C4-2B (cell line): ENCODE measurements around the gene UNC13B.

Experiments used
- ZFX ChIP-seq: fragments of 450-650 bp; IDR thresholded peaks from 2 replicates; pipeline ENCODE4 v1.6.1; 2017
- TF ChIP-seq, protein P1 (sequence below): fragments of 450-650 bp; conservative IDR thresholded peaks from 2 replicates; pipeline ENCODE4 v1.5.1; 2017; ENCODE audit warnings: mild to moderate bottlenecking

DNA sequence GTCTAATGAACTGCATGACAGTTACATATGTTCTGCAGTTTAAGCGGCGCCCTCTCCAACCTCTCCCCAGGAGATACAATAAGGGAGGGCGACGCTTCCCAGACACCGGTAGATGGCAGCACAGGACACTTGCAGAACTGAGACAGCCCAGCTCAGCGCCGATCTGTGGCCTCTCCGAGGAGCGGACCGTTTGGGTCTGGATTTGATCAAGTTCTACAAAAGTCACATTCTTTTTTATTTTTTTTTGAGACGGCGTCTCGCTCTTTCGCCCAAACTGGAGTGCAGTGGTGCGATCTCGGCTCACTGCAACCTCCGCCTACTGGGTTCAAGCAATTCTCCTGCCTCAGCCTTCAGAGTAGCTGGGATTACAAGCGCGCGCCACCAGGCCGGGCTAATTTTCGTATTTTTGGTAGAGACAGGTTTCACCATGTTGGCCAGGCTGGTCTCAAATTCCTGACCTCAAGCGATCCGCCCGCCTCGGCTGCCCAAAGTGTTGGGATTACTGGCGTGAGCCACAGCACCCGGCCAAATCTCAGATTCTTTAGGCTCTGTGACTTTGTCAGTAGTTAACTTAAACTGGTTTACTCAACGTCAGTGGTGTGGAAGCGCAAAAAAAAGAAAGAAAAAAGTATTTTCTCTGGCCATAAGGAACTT is 44.8 kb upstream of the UNC13B start:
- TF ChIP-seq ZFX: no peak
- TF ChIP-seq, protein P1, sequence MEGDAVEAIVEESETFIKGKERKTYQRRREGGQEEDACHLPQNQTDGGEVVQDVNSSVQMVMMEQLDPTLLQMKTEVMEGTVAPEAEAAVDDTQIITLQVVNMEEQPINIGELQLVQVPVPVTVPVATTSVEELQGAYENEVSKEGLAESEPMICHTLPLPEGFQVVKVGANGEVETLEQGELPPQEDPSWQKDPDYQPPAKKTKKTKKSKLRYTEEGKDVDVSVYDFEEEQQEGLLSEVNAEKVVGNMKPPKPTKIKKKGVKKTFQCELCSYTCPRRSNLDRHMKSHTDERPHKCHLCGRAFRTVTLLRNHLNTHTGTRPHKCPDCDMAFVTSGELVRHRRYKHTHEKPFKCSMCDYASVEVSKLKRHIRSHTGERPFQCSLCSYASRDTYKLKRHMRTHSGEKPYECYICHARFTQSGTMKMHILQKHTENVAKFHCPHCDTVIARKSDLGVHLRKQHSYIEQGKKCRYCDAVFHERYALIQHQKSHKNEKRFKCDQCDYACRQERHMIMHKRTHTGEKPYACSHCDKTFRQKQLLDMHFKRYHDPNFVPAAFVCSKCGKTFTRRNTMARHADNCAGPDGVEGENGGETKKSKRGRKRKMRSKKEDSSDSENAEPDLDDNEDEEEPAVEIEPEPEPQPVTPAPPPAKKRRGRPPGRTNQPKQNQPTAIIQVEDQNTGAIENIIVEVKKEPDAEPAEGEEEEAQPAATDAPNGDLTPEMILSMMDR: peak; percentile 98
